GM19467 (cell line): Measurements from ENCODE around the gene POLD1.
"Not testable (repeated sequence)": the region's sequence is repeated elsewhere in the genome, so short reads cannot be mapped to it uniquely, and the experiment has no call there.

Experiments
- ATAC-seq: cut with Tn5 transposase; IDR thresholded peaks from one replicate; pipeline ENCODE4 v1.9.1; 2021; ENCODE audit warnings: mild to moderate bottlenecking, moderate library complexity; ENCODE audit not compliant: unreplicated experiment

The POLD1 gene

GRCh38 chr19:50390295-50390694 is 6.1 kb downstream of the POLD1 start:
- ATAC-seq, result not testable (repeated sequence)

GRCh38 chr19:50390952-50391351 is 6.8 kb downstream of the POLD1 start:
- ATAC-seq, result not testable (repeated sequence)

- no peak for ATAC-seq
These were observed 8.6 kb downstream of the POLD1 start for GRCh38 chr19:50392759-50393158.

GRCh38 chr19:50393589-50393988 is 9.4 kb downstream of the POLD1 start:
- ATAC-seq, result no peak

DNA sequence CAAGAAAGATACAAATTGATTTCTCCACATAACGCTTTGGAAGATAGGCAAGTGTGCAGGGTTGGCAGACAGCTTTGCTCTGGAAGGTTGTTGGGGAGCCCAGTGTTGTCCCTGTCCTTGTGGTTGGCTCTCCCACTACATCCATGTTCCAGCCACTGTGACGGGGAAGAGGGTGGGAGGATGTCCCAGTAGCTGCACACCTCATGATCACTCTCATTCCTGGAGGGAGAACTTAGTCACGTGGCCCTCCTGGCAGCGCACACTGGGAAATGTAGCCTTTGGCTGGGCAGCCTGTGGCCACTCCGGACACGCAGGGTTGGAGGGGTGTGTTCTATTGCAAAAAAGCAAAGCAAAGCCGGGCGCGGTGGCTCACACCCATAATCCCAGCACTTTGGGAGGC is 9.9 kb downstream of the POLD1 start:
- ATAC-seq, result no peak

DNA sequence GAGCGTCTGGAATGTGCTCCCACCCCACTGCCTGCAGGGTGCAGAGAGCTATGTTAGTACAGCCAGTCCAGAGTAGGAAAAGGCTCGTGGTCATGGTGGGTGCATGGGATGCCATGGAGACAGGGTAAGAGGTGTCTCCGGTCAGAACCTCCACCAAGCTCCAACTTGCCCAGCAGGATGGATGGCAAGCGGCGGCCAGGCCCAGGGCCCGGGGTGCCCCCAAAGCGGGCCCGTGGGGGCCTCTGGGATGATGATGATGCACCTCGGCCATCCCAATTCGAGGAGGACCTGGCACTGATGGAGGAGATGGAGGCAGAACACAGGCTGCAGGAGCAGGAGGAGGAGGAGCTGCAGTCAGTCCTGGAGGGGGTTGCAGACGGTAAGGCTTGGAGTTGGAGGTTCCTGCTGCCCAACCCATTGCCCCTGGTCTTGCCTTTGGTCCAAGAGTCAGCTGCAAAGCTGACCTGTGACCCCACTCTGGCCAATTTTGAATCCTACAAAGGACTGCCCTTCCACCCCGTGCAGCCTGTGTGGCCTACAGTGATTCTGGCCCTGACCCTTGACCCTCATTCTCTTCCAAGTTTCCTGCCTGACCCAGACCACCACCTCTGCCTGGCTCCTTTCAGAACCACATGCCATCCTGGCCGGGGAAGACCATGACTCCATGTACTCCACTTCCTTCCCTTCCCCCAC is 14.7 kb downstream of the POLD1 start:
- ATAC-seq, result no peak

DNA sequence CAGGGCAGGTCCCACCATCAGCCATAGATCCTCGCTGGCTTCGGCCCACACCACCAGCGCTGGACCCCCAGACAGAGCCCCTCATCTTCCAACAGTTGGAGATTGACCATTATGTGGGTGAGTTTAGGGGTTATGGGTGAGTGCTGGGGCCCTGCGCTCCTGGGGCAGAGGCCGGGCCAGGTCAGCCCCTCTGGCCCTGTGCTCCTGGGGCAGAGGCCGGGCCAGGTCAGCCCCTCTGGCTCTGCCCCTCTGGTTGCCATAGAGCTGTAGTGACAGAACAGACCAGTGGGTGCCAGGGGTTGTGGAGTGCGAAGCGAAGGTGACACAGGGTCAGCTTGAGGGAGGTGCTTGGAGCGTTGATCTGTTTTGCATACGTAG is 15.2 kb downstream of the POLD1 start:
- ATAC-seq, result no peak

GRCh38 chr19:50401605-50402450 is 17.7 kb downstream of the POLD1 start:
- no peak for ATAC-seq

DNA sequence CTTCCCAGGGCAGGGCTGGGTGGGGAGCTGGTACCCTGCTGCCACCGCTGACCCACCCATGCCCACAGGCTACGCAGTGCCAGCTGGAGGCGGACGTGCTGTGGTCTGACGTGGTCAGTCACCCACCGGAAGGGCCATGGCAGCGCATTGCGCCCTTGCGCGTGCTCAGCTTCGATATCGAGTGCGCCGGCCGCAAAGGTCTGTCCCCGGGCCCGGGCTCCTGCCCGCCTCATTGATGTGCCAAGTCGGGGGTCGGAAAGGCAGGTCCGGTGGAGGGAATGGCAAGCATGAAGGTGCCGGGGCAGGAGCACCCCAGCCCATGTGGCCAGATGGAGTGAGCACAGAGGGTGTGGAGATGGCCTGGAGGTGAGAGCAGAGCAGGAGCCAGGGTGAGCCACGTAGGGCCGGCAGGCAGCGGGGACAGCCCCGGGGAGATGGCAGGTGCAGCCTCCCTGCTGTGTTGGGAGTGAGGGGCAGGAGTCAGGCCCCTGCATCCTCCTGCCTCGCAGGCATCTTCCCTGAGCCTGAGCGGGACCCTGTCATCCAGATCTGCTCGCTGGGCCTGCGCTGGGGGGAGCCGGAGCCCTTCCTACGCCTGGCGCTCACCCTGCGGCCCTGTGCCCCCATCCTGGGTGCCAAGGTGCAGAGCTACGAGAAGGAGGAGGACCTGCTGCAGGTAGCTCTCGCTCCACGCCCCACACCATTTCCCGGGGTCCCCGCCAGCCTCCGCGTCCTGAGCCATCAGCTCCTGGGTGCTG is 18.6 kb downstream of the POLD1 start:
- no peak for ATAC-seq

DNA sequence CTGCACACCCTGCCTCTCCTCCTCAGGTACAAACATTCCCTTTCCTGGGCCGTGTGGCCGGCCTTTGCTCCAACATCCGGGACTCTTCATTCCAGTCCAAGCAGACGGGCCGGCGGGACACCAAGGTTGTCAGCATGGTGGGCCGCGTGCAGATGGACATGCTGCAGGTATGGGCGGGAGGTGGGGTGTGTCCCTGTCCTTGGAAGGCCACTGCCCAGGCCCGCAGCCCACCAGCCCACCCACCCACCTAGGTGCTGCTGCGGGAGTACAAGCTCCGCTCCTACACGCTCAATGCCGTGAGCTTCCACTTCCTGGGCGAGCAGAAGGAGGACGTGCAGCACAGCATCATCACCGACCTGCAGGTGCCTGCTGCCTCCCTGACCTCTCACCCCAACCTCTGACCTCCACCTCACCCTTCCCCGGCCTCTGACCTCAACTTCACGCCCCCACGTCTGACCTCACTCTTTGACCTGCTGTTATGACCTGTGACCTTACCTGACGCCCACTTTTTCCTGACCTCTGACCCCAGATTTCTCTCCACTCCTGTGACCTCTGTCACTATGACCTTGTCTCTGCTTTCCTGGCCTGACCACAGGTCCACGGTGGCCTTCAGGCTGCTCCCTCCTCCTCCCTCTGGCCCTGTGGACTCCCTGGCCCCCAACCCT is 22.1 kb downstream of the POLD1 start:
- no peak for ATAC-seq

- no peak for ATAC-seq
These were observed 22.7 kb downstream of the POLD1 start for GRCh38 chr19:50406829-50407228.

DNA sequence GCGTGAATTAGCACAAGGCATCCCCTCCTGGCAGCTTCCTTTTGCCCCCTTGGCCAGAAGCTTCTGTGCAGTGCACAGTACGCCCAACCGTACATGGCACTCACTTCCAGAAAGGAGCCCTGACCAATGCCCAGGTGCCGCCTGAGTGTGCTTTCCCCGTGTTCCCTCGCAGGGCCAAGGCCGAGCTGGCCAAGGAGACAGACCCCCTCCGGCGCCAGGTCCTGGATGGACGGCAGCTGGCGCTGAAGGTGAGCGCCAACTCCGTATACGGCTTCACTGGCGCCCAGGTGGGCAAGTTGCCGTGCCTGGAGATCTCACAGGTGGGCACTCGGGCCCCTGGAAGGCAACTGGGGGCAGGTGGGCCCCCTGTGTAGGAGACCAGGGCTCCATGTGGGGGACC is 25.2 kb downstream of the POLD1 start:
- ATAC-seq, result no peak

GRCh38 chr19:50410109-50410508 is 26.0 kb downstream of the POLD1 start:
- no peak for ATAC-seq

DNA sequence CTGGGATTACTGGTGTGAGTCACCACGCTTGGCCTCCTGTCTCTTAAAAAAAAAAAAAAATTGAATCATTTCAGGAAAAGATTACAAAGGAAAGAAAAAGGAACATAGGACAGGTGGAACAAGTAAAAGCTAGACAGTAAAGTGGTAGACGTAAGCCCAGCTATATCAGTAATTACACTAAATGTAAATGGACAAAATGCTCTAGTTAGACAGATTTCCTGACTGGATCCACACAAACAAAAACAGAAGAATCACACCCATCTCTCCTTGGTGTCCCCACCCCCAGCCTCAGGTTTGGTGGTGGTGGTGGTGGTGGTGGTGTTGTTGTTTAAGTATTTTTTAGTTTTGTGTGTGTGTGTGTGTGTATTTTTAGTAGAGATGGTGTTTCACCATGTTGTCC is 28.3 kb downstream of the POLD1 start:
- ATAC-seq, result no peak

DNA sequence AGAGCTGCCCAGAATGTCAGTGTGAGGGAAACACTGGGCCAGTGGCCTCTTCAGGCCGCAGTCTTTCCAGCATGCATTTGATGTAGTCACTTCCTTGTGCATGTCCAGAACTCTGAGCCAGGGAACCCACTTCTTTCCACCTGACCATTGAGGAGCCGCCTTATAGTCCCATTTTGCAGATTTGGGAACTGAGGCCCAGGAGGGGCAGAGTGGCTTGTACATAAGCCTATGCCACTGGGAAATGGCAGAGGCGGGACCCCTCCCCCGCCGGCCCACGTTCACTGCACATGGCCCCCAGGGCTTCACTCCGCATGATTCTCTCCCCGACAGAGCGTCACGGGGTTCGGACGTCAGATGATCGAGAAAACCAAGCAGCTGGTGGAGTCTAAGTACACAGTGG is 28.9 kb downstream of the POLD1 start:
- ATAC-seq, result no peak

GRCh38 chr19:50413531-50413930 is 29.4 kb downstream of the POLD1 start:
- no peak for ATAC-seq

GRCh38 chr19:50414864-50415660 is 30.9 kb downstream of the POLD1 start:
- peak; percentile 30 for ATAC-seq

DNA sequence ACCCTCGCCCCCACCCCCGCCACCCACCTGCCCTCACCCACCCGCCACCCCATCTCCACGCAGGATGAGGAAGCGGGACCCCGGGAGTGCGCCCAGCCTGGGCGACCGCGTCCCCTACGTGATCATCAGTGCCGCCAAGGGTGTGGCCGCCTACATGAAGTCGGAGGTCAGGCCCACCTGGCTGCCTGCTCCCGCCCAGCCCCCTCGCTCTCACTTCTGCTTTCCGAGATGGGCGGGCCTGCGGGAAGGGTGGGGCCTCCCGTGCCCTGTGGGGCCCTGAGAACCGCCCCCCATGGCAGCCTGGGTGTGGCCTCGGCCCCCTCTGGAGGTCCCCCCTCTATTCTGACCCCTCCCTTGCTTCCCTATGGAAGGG is 31.5 kb downstream of the POLD1 start:
- ATAC-seq, result peak; percentile 42

- no peak for ATAC-seq
These were observed 32.2 kb downstream of the POLD1 start for GRCh38 chr19:50416034-50416977.
